HepG2 (cell line): ENCODE measurements around the gene RARA. TPM values are rescaled to one million over a fixed set of nuclear protein-coding genes. Genes with fewer than 3 reads are reported as not detected.

Source experiments
- KAT7 ChIP-seq: IDR thresholded peaks from 2 replicates; pipeline ENCODE4 v1.6.1; 2018; ENCODE audit warnings: borderline replicate concordance, missing compliant biosample characterization
- NRL ChIP-seq: sonication (generic); formaldehyde crosslinking; IDR thresholded peaks from 2 replicates; pipeline ENCODE4 v1.5.0; 2020; ENCODE audit warnings: missing genetic modification reagents, mild to moderate bottlenecking, moderate library complexity, borderline replicate concordance
- TBP ChIP-seq: sonication (generic); formaldehyde crosslinking; IDR thresholded peaks from 2 replicates; pipeline ENCODE4 v1.5.0; 2020; ENCODE audit warnings: missing genetic modification reagents
- THYN1 ChIP-seq: sonication (generic); formaldehyde crosslinking; IDR thresholded peaks from 2 replicates; pipeline ENCODE4 v1.8.1; 2023; ENCODE audit warnings: low read depth, mild to moderate bottlenecking, moderate library complexity, missing genetic modification reagents, borderline replicate concordance
- TOE1 ChIP-seq: sonication (generic); formaldehyde crosslinking; IDR thresholded peaks from 2 replicates; pipeline ENCODE4 v1.4.0; 2020; ENCODE audit warnings: mild to moderate bottlenecking, missing genetic modification reagents
- ZBTB21 ChIP-seq: sonication (generic); formaldehyde crosslinking; IDR thresholded peaks from 2 replicates; pipeline ENCODE4 v1.4.0; 2020; ENCODE audit warnings: missing genetic modification reagents
- ZNF333 ChIP-seq: sonication (generic); formaldehyde crosslinking; IDR thresholded peaks from 2 replicates; pipeline ENCODE4 v1.4.0; 2020; ENCODE audit warnings: mild to moderate bottlenecking, missing genetic modification reagents, borderline replicate concordance
- ZNF441 ChIP-seq: sonication (generic); formaldehyde crosslinking; IDR thresholded peaks from 2 replicates; pipeline ENCODE4 v1.7.0; 2021; ENCODE audit warnings: missing genetic modification reagents, borderline replicate concordance
- ZNF589 ChIP-seq: sonication (generic); formaldehyde crosslinking; conservative IDR thresholded peaks from 2 replicates; pipeline ENCODE4 v1.8.0; 2022; ENCODE audit warnings: mild to moderate bottlenecking, moderate library complexity, missing genetic modification reagents
- ZNF678 ChIP-seq: sonication (generic); formaldehyde crosslinking; IDR thresholded peaks from 2 replicates; pipeline ENCODE4 v1.4.0; 2020; ENCODE audit warnings: mild to moderate bottlenecking, missing genetic modification reagents
- ZNF839 ChIP-seq: sonication (generic); formaldehyde crosslinking; IDR thresholded peaks from 2 replicates; pipeline ENCODE4 v1.4.0; 2020; ENCODE audit warnings: missing genetic modification reagents, mild to moderate bottlenecking, borderline replicate concordance
- polyA plus RNA-seq, 8 experiments: library from polyadenylated mRNA; depleted of rRNA in 3 of 8; stranded (reverse) in 7 of 8; unstranded in 1 of 8; fragments of >200 nt; fragmentation: Illumina TruSeq in 4 of 8; extraction: Trizol in 4 of 8; gene quantifications; 2 replicates each; pipeline versions ENCODE4 v1.2.1 to v1.2.3, GENCODE V29; 2011 to 2016; ENCODE audit warnings: low read depth in 4 of 8, missing spikeins in 1 of 8, mixed read lengths in 1 of 8; ENCODE audit not compliant: insufficient read depth in 1 of 8
- total RNA-seq, 5 experiments: library from RNA; depleted of rRNA; stranded (reverse); fragments of >200 nt; fragmentation: Illumina TruSeq; extraction: Trizol; gene quantifications; 2 replicates each; pipeline ENCODE4 v1.2.3, GENCODE V29; 2016; ENCODE audit warnings: low read depth in 1 of 5
- TF ChIP-seq, protein P1 (sequence below): IDR thresholded peaks from 2 replicates; pipeline ENCODE4 v1.6.1; 2016; ENCODE audit warnings: low read depth
- TF ChIP-seq, protein P2 (sequence below): sonication (generic); formaldehyde crosslinking; IDR thresholded peaks from 2 replicates; pipeline ENCODE4 v1.4.0; 2020; ENCODE audit warnings: missing genetic modification reagents, mild to moderate bottlenecking, borderline replicate concordance
- TF ChIP-seq, protein P3 (sequence below): sonication (generic); formaldehyde crosslinking; IDR thresholded peaks from 2 replicates; pipeline ENCODE4 v1.8.1; 2022; ENCODE audit warnings: mild to moderate bottlenecking, missing genetic modification reagents
- TF ChIP-seq, protein P4 (sequence below): sonication (generic); formaldehyde crosslinking; IDR thresholded peaks from 2 replicates; pipeline ENCODE4 v1.4.0; 2020; ENCODE audit warnings: missing genetic modification reagents
- TF ChIP-seq, protein P5 (sequence below): sonication (generic); formaldehyde crosslinking; IDR thresholded peaks from 2 replicates; pipeline ENCODE4 v1.9.0; 2021; ENCODE audit warnings: missing genetic modification reagents, borderline replicate concordance
- TF ChIP-seq, protein P6 (sequence below): sonication (generic); formaldehyde crosslinking; IDR thresholded peaks from 2 replicates; pipeline ENCODE4 v1.9.0; 2021; ENCODE audit warnings: missing genetic modification reagents, mild to moderate bottlenecking, borderline replicate concordance

The RARA gene
- total and polyA plus RNA-seq, 2 of the 13 experiments (the other 11 are each of a cell fraction or from before 2014, with no cell fraction given) = 6.4 to 8.6 TPM

DNA sequence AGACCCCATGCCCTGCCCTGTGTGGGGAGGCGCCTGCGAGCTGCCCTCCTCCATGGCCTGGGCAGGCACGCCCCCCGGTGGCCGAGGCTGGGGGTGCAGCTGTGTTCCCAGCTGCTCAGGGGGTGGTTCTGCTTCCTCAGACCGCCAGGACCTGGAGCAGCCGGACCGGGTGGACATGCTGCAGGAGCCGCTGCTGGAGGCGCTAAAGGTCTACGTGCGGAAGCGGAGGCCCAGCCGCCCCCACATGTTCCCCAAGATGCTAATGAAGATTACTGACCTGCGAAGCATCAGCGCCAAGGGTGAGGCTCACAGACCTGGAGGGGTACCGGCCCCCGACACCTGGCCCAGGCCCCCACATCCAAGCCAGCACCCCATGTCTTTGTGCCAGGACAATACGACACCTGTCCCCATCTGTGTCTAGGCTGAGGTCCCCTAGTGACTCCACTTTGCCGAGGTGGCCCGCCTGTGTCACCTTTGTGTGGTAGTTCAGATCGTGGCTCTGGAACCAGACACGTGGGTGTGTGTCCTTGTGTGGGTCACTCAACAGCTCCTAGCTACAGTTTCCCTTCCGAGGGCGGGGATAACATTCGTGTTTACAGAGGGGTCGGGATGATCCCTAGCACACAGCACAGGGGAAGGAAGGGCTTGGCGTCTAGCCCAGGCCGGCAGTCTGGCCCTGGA, 46.3 kb downstream of the RARA start (continued):
- TF ChIP-seq NRL (CRISPR knock-in tag) (no peak), ZNF839 (CRISPR knock-in tag) (no peak; the same call in 1 of the 2 replicates), TOE1 (CRISPR knock-in tag) (no peak), TBP (CRISPR knock-in tag) (no peak), ZBTB21 (CRISPR knock-in tag) (no peak), ZNF589 (no peak), ZNF678 (CRISPR knock-in tag) (no peak), KAT7 (0 out of 2 replicates have a peak, but pooled peaks have one; percentile 27), ZNF333 (no peak), THYN1 (no peak), ZNF441 (CRISPR knock-in tag) (0 out of 2 replicates have a peak, but pooled peaks have one; percentile 29)
- TF ChIP-seq, protein P1, sequence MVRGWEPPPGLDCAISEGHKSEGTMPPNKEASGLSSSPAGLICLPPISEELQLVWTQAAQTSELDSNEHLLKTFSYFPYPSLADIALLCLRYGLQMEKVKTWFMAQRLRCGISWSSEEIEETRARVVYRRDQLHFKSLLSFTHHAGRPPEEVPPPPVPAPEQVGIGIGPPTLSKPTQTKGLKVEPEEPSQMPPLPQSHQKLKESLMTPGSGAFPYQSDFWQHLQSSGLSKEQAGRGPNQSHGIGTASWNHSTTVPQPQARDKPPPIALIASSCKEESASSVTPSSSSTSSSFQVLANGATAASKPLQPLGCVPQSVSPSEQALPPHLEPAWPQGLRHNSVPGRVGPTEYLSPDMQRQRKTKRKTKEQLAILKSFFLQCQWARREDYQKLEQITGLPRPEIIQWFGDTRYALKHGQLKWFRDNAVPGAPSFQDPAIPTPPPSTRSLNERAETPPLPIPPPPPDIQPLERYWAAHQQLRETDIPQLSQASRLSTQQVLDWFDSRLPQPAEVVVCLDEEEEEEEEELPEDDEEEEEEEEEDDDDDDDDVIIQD (CRISPR knock-in tag) = no peak
- TF ChIP-seq, protein P2, sequence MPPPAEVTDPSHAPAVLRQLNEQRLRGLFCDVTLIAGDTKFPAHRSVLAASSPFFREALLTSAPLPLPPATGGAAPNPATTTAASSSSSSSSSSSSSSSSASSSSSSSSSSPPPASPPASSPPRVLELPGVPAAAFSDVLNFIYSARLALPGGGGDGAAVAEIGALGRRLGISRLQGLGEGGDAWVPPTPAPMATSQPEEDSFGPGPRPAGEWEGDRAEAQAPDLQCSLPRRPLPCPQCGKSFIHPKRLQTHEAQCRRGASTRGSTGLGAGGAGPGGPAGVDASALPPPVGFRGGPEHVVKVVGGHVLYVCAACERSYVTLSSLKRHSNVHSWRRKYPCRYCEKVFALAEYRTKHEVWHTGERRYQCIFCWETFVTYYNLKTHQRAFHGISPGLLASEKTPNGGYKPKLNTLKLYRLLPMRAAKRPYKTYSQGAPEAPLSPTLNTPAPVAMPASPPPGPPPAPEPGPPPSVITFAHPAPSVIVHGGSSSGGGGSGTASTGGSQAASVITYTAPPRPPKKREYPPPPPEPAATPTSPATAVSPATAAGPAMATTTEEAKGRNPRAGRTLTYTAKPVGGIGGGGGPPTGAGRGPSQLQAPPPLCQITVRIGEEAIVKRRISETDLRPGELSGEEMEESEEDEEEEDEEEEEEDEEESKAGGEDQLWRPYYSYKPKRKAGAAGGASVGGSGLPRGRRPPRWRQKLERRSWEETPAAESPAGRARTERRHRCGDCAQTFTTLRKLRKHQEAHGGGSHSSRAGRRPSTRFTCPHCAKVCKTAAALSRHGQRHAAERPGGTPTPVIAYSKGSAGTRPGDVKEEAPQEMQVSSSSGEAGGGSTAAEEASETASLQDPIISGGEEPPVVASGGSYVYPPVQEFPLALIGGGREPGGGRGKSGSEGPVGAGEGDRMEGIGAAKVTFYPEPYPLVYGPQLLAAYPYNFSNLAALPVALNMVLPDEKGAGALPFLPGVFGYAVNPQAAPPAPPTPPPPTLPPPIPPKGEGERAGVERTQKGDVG = peak; percentile 86; the same call in 1 of the 2 replicates
- TF ChIP-seq, protein P3, sequence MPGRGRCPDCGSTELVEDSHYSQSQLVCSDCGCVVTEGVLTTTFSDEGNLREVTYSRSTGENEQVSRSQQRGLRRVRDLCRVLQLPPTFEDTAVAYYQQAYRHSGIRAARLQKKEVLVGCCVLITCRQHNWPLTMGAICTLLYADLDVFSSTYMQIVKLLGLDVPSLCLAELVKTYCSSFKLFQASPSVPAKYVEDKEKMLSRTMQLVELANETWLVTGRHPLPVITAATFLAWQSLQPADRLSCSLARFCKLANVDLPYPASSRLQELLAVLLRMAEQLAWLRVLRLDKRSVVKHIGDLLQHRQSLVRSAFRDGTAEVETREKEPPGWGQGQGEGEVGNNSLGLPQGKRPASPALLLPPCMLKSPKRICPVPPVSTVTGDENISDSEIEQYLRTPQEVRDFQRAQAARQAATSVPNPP (CRISPR knock-in tag) = no peak
- TF ChIP-seq, protein P4, sequence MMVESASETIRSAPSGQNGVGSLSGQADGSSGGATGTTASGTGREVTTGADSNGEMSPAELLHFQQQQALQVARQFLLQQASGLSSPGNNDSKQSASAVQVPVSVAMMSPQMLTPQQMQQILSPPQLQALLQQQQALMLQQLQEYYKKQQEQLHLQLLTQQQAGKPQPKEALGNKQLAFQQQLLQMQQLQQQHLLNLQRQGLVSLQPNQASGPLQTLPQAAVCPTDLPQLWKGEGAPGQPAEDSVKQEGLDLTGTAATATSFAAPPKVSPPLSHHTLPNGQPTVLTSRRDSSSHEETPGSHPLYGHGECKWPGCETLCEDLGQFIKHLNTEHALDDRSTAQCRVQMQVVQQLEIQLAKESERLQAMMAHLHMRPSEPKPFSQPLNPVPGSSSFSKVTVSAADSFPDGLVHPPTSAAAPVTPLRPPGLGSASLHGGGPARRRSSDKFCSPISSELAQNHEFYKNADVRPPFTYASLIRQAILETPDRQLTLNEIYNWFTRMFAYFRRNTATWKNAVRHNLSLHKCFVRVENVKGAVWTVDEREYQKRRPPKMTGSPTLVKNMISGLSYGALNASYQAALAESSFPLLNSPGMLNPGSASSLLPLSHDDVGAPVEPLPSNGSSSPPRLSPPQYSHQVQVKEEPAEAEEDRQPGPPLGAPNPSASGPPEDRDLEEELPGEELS = no peak
- TF ChIP-seq, protein P5, sequence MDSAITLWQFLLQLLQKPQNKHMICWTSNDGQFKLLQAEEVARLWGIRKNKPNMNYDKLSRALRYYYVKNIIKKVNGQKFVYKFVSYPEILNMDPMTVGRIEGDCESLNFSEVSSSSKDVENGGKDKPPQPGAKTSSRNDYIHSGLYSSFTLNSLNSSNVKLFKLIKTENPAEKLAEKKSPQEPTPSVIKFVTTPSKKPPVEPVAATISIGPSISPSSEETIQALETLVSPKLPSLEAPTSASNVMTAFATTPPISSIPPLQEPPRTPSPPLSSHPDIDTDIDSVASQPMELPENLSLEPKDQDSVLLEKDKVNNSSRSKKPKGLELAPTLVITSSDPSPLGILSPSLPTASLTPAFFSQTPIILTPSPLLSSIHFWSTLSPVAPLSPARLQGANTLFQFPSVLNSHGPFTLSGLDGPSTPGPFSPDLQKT (CRISPR knock-in tag) = no peak
- TF ChIP-seq, protein P6, sequence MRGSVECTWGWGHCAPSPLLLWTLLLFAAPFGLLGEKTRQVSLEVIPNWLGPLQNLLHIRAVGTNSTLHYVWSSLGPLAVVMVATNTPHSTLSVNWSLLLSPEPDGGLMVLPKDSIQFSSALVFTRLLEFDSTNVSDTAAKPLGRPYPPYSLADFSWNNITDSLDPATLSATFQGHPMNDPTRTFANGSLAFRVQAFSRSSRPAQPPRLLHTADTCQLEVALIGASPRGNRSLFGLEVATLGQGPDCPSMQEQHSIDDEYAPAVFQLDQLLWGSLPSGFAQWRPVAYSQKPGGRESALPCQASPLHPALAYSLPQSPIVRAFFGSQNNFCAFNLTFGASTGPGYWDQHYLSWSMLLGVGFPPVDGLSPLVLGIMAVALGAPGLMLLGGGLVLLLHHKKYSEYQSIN (CRISPR knock-in tag) = no peak
